Parathyroid adenoma (tissue), 2 donors: ENCODE results near the gene RBFOX1.

Experiments used
- H2AFZ ChIP-seq: fragments of 300-600 bp; sonication (generic); one replicate; pipeline ENCODE4 v1.7.0; 2017; ENCODE audit warnings: antibody characterized with exemption, mild to moderate bottlenecking
- H3K27ac ChIP-seq: fragments of 300-600 bp; sonication (generic); one replicate; pipeline ENCODE4 v1.7.0; 2017
- H3K27me3 ChIP-seq: fragments of 300-600 bp; sonication (generic); one replicate; pipeline ENCODE4 v1.7.0; 2017; ENCODE audit warnings: low read length; ENCODE audit not compliant: control insufficient read depth, insufficient read depth
- H3K36me3 ChIP-seq: fragments of 300-600 bp; sonication (generic); one replicate; pipeline ENCODE4 v1.7.0; 2017; ENCODE audit warnings: low read length; ENCODE audit not compliant: control insufficient read depth, insufficient read depth
- H3K4me1 ChIP-seq: fragments of 300-600 bp; sonication (generic); one replicate; pipeline ENCODE4 v1.7.0; 2017; ENCODE audit warnings: control low read depth
- H3K4me2 ChIP-seq: fragments of 300-600 bp; sonication (generic); one replicate; pipeline ENCODE4 v1.7.0; 2017; ENCODE audit warnings: low read length
- H3K4me3 ChIP-seq: fragments of 300-600 bp; sonication (generic); one replicate; pipeline ENCODE4 v1.7.0; 2017; ENCODE audit warnings: low read depth, low read length
- H3K79me2 ChIP-seq: fragments of 300-600 bp; sonication (generic); one replicate; pipeline ENCODE4 v1.7.0; 2017; ENCODE audit warnings: control low read depth
- H3K9ac ChIP-seq: fragments of 300-600 bp; sonication (generic); one replicate; pipeline ENCODE4 v1.7.0; 2017; ENCODE audit warnings: mild to moderate bottlenecking
- H3K9me3 ChIP-seq: fragments of 300-600 bp; sonication (generic); one replicate; pipeline ENCODE4 v1.7.0; 2017; ENCODE audit warnings: low read length; ENCODE audit not compliant: control insufficient read depth
- TF ChIP-seq, protein P1 (sequence below): fragments of 300-600 bp; sonication (generic); IDR thresholded peaks from one replicate; pipeline ENCODE4 v1.7.0; 2017; ENCODE audit warnings: antibody characterized with exemption, mild to moderate bottlenecking
- donor health status: primary hyperparathyroidism.

The RBFOX1 gene

DNA sequence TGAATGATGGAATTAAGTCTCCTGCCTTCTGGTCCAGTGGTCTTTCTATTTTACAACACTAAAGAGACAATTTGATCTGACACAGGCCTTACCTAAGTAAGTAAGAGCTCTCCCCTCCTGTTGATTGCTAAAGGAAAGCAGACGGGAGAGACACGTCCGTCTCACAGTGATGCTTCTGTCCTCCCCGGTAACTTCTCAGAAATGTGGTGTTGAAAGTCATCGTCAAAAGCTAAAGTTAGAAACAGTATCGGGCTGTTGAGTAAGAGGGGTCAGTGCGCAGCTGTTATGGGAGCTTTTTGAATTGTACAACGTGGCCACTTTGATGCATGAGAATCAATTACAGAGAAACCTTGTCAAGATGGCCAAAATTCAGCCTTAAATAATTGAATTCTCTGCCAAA, 1.9 kb upstream of the RBFOX1 start:
- H3K4me2 ChIP-seq = no peak overlapping the region
- no peak overlapping the region for H3K4me3 ChIP-seq
- TF ChIP-seq, protein P1, sequence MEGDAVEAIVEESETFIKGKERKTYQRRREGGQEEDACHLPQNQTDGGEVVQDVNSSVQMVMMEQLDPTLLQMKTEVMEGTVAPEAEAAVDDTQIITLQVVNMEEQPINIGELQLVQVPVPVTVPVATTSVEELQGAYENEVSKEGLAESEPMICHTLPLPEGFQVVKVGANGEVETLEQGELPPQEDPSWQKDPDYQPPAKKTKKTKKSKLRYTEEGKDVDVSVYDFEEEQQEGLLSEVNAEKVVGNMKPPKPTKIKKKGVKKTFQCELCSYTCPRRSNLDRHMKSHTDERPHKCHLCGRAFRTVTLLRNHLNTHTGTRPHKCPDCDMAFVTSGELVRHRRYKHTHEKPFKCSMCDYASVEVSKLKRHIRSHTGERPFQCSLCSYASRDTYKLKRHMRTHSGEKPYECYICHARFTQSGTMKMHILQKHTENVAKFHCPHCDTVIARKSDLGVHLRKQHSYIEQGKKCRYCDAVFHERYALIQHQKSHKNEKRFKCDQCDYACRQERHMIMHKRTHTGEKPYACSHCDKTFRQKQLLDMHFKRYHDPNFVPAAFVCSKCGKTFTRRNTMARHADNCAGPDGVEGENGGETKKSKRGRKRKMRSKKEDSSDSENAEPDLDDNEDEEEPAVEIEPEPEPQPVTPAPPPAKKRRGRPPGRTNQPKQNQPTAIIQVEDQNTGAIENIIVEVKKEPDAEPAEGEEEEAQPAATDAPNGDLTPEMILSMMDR = no peak
- no peaks in the 10 kb centered on the region for H3K36me3 ChIP-seq
- no peaks in the 10 kb centered on the region for H3K9me3 ChIP-seq
- no peaks in the 10 kb centered on the region for H3K79me2 ChIP-seq
- no peaks in the 10 kb centered on the region for H3K4me1 ChIP-seq
- H2AFZ ChIP-seq = no peak overlapping the region
- no peaks in the 10 kb centered on the region for H3K27me3 ChIP-seq
- H3K27ac ChIP-seq = no peak overlapping the region
- H3K9ac ChIP-seq = no peak overlapping the region

DNA sequence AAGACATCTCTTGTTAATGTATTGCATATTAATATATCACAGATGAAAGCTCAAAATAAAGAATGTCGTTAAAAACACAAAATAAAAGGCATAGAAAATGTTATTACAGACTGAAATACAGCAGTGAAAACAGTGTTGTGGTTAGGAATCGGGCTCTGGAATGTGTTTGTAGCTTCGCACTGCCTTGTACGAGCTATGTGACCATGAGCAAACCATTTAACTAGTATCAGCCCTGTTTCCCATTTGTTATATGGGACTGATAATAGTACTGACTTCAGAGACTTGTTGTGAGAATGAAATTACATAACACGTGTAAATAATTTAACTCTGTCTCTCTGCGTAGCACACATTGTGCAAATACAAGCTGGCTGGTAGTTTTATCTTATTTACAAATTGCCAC, 648 bp upstream of the RBFOX1 start:
- no peak overlapping the region for H2AFZ ChIP-seq
- H3K27ac ChIP-seq = no peak overlapping the region
- H3K27me3 ChIP-seq = no peaks in the 10 kb centered on the region
- TF ChIP-seq, protein P1 = no peak
- no peaks in the 10 kb centered on the region for H3K79me2 ChIP-seq
- H3K9ac ChIP-seq = no peak overlapping the region
- H3K36me3 ChIP-seq = no peaks in the 10 kb centered on the region
- H3K4me3 ChIP-seq = no peak overlapping the region
- H3K4me2 ChIP-seq = no peak overlapping the region
- H3K4me1 ChIP-seq = no peaks in the 10 kb centered on the region
- H3K9me3 ChIP-seq = no peaks in the 10 kb centered on the region

DNA sequence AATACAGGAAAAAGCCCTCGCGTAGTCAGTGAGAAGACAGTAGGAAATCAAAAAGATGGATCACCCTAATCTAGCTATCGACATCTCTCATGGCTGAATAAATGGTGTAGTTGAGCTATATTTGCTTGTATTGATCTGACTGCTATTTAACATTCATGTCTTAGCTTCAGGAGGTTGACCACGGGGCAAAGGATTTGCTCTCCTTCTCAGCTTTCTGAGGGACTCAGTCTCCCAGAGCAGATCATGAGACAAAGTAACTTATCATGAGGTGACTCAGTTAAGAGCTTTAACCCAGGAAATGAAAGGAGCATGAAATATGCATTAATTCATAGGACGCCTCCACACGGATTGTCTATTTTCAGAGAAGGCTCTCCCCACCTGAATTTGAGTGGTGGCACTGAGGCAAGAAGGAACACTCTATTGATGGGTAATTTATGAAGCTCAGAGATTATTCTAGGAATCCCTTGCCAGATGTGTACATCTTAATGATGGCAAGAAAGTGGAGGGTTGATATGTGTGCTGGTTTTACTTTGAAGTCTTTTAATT, 608 bp downstream of the RBFOX1 start:
- Histone ChIP-seq H3K4me3 (no peak overlapping the region), H2AFZ (no peak overlapping the region), H3K4me1 (no peaks in the 10 kb centered on the region), H3K79me2 (no peaks in the 10 kb centered on the region), H3K4me2 (no peak overlapping the region), H3K36me3 (no peaks in the 10 kb centered on the region), H3K27me3 (no peaks in the 10 kb centered on the region), H3K9me3 (no peaks in the 10 kb centered on the region), H3K9ac (no peak overlapping the region), H3K27ac (no peak overlapping the region)
- TF ChIP-seq, protein P1 = no peak

DNA sequence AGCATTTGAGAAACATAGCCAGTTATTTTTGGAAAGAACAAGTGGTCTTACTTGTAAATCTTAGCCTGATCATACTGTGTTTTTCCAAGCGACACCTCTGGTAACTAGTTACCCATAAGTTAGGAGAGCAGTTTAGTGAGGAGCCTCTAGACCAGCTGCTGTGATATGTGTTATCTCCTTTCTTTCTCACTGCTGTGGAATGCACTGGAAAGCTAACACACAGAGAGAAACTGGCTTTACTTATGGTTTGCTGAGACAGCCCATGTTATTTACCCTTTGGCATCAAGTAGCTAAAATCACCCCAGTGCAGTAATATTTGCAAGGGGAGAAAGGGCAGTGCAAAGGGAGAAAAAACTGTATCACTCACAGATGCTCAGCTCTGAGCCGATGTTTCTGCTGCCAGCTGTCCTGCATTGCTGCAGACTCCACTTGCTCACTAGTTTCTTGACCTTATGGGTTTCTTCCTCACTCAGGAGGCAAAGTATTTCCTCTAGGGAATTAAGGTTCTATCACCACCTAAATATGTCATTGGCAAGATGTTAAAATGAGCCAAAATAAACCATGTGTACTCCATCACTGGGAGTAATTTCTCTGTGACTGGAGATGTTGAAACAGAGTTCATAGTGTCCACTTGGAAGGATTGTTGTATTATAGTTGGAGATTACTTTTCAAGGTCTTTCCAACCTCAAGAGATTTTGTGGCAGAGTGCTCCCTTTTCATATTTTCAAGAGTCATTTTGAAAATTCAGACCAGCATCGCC, 2.3 kb downstream of the RBFOX1 start:
- no peak overlapping the region for H3K9ac ChIP-seq
- no peak overlapping the region for H2AFZ ChIP-seq
- no peak overlapping the region for H3K27ac ChIP-seq

More for the DNA sequence above, 2.3 kb downstream of the RBFOX1 start:
- TF ChIP-seq, protein P1 = no peak
- no peaks in the 10 kb centered on the region for H3K27me3 ChIP-seq
- H3K4me2 ChIP-seq = no peak overlapping the region
- no peaks in the 10 kb centered on the region for H3K9me3 ChIP-seq
- no peaks in the 10 kb centered on the region for H3K4me1 ChIP-seq
- no peaks in the 10 kb centered on the region for H3K36me3 ChIP-seq
- H3K4me3 ChIP-seq = no peak overlapping the region
- no peaks in the 10 kb centered on the region for H3K79me2 ChIP-seq
